ENCODE data around the gene CDC5L. TPM values are rescaled to one million over a fixed set of nuclear protein-coding genes. Genes with fewer than 3 reads are reported as not detected.

The CDC5L gene
- total RNA-seq, 1 donor from 2014 or later = 18.3 TPM

DNA sequence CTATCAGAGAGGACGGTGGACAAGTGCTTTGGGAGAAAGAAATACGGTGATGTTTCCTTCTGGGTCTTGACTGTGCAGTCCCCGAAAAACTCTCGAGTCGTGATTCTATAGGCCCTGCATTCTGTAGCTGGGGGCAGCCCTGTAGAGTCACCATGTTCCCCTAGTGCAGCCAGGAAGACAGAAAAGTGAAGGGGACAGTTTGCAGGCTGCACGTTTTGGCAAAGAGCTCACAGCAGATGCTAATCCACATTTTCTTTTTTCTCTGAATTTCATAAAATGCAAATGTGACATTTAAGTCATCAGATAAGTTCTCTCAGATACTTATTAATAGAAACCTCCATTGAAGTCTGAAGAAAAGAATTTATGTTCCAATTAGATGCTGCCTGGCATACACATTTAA is 25.6 kb upstream of the CDC5L start:
- no peaks in the 10 kb centered on the region for H3K4me1 ChIP-seq
- no peak overlapping the region for H3K27ac ChIP-seq
- ATAC-seq = no peak
- no peak overlapping the region for H3K4me3 ChIP-seq
- intact Hi-C loops (cut with DNase I) = no loop called here
- no peaks in the 10 kb centered on the region for H3K36me3 ChIP-seq
- no peaks in the 10 kb centered on the region for H3K27me3 ChIP-seq (ENCODE audit: low read depth)
- TF ChIP-seq, protein P1, sequence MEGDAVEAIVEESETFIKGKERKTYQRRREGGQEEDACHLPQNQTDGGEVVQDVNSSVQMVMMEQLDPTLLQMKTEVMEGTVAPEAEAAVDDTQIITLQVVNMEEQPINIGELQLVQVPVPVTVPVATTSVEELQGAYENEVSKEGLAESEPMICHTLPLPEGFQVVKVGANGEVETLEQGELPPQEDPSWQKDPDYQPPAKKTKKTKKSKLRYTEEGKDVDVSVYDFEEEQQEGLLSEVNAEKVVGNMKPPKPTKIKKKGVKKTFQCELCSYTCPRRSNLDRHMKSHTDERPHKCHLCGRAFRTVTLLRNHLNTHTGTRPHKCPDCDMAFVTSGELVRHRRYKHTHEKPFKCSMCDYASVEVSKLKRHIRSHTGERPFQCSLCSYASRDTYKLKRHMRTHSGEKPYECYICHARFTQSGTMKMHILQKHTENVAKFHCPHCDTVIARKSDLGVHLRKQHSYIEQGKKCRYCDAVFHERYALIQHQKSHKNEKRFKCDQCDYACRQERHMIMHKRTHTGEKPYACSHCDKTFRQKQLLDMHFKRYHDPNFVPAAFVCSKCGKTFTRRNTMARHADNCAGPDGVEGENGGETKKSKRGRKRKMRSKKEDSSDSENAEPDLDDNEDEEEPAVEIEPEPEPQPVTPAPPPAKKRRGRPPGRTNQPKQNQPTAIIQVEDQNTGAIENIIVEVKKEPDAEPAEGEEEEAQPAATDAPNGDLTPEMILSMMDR (IDR thresholded peaks at IDR 0.05) = no peak
- no peaks in the 10 kb centered on the region for H3K9me3 ChIP-seq
- no peak for DNase-seq

DNA sequence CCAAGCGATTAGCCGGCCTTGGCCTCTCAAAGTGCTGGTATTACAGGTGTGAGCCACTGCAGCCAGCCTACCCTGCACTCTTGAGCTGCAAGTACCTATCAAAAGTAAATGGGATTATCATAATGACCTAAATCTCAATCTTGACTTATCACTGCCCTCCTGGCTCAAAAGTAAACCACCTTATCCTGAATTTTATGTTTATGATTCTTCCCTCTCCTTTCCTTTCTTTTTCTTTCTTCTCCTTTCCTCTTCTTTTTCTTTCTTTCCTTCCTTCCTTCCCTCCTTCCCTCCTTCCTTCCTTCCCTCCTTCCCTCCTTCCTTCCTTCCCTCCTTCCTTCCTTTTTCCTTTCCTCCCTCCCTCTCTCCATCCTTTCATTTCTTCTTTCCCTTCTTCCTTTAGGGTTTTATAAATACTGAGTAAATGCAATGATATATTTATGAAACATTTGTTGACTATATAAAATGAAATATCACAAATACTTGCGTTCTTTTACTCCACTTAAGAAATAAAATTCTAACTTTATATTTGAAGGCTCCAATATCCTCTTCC is 24.1 kb upstream of the CDC5L start:
- Histone ChIP-seq H3K4me1 (no peaks in the 10 kb centered on the region), H3K4me3 (no peak overlapping the region), H3K36me3 (no peaks in the 10 kb centered on the region), H3K27me3 (ENCODE audit: low read depth) (no peaks in the 10 kb centered on the region), H3K9me3 (no peaks in the 10 kb centered on the region), H3K27ac (no peak overlapping the region)
- no peak for DNase-seq
- intact Hi-C loops (cut with DNase I) = no loop called here
- TF ChIP-seq, protein P1 (IDR thresholded peaks at IDR 0.05) = no peak
- ATAC-seq = no peak

DNA sequence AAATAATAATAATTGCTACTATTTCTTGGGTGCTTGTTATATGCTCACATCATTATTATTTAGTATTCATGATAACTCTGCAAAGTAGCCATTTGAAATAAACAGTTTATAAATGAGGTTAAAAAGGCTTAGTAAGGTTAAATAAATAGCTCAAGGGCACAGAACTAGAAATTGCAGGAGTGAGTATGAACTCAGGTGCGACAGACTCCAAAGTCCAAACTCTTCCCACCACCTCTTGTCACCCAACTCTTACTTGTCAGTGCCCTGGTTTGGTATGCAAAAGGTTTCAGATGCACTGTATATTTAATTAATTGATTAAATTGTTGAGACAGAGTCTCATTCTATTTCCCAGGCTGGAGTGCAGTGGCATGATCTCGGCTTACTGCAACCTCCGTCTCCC is 20.7 kb upstream of the CDC5L start:
- TF ChIP-seq, protein P1 (IDR thresholded peaks at IDR 0.05) = no peak
- no peaks in the 10 kb centered on the region for H3K4me1 ChIP-seq
- no peak overlapping the region for H3K4me3 ChIP-seq
- no peak overlapping the region for H3K27ac ChIP-seq
- DNase-seq (no peak), ATAC-seq (no peak)
- intact Hi-C loops (cut with DNase I) = no loop called here
- H3K36me3 ChIP-seq = no peaks in the 10 kb centered on the region
- no peaks in the 10 kb centered on the region for H3K27me3 ChIP-seq (ENCODE audit: low read depth)
- H3K9me3 ChIP-seq = no peaks in the 10 kb centered on the region

DNA sequence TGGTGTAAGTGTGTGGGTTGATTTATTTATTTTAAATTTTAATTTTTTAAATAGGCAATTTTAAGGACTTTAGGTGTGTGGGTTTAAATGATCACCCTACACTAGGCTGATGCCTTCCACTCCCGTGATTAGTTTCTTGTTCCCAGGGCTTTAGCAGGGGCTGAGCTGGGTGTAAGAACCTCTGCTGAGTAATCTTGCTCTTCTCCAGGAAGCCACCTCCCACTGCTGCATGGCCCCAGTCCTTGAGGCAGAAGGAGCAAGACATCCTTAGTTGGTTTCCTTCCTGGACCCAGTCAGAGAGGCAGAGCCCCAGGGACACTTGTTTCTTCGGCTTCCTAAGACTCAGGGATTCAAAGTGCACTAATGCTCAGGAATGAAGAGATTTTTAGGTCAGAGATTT is 19.8 kb upstream of the CDC5L start:
- no peaks in the 10 kb centered on the region for H3K9me3 ChIP-seq
- intact Hi-C loops (cut with DNase I) = no loop called here
- H3K36me3 ChIP-seq = no peaks in the 10 kb centered on the region
- DNase-seq (no peak), ATAC-seq (no peak)
- TF ChIP-seq, protein P1 (IDR thresholded peaks at IDR 0.05) = no peak
- no peak overlapping the region for H3K4me3 ChIP-seq
- no peak overlapping the region for H3K27ac ChIP-seq
- H3K27me3 ChIP-seq (ENCODE audit: low read depth) = no peaks in the 10 kb centered on the region
- H3K4me1 ChIP-seq = no peaks in the 10 kb centered on the region

DNA sequence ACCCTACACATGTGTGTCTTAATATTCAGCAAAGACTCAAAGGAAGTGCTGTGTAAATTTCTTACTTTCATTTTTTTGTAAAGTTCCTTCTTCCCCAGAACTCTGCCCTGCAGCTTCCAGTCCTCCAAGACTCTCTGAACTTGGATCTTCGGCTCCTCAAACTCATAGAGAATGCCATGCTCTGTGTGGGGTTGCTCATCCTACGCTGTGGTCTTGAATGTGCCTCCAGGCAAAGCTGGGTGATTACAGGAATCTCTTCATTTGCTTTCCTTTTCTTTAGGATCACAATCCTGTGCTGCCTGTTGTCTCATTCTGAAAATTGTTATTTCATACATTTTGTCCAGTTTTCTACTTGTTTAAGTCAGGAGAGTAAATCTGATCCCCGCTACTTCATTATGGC is 14.5 kb upstream of the CDC5L start:
- Histone ChIP-seq H3K27ac (no peak overlapping the region), H3K36me3 (no peaks in the 10 kb centered on the region), H3K27me3 (ENCODE audit: low read depth) (no peaks in the 10 kb centered on the region), H3K9me3 (no peaks in the 10 kb centered on the region), H3K4me1 (no peaks in the 10 kb centered on the region), H3K4me3 (no peak overlapping the region)
- intact Hi-C loops (cut with DNase I) = no loop called here
- no peak for DNase-seq
- TF ChIP-seq, protein P1 (IDR thresholded peaks at IDR 0.05) = no peak
- no peak for ATAC-seq

DNA sequence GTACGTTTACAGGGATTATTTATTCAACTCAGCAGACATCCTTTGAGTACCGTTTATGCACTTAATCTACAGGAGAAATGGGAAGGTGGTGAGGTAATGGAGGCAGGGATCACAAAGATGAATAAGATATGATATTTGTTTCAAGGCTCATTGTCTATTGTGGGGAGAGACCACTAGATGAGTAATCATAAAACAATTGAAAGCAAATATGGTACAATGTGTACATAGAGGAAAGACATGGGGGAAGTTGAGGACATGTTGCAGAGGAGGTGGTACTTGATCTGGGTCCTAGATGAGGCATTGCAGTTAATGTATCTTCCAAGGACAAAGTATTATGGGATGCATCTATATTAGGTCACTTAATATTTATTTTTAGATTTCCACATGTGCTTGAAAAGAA is 13.7 kb upstream of the CDC5L start:
- H3K4me1 ChIP-seq = no peaks in the 10 kb centered on the region
- no peak for DNase-seq
- no peak overlapping the region for H3K4me3 ChIP-seq
- no peaks in the 10 kb centered on the region for H3K36me3 ChIP-seq
- no peaks in the 10 kb centered on the region for H3K9me3 ChIP-seq
- no peaks in the 10 kb centered on the region for H3K27me3 ChIP-seq (ENCODE audit: low read depth)
- intact Hi-C loops (cut with DNase I) = no loop called here
- H3K27ac ChIP-seq = no peak overlapping the region
- no peak for ATAC-seq
- TF ChIP-seq, protein P1 (IDR thresholded peaks at IDR 0.05) = no peak

All from lower lobe of right lung (tissue), 2 donors.